Endothelial cell of umbilical vein (primary cell): ENCODE data around the gene DGCR8. TPM values are rescaled to one million over a fixed set of nuclear protein-coding genes. Genes with fewer than 3 reads are reported as not detected.

Experiments used
- BruUV-seq: library from RNA; stranded (reverse); fragments of 400-500 nt; replicated peaks from 2 replicates; lab custom pipeline; 2021; lab: Mats Ljungman, UMichigan
- CTCF ChIA-PET: fragments of 300-600, 350-600 bp; sonication (Branson Sonifier 250); formaldehyde crosslinking; loops from one replicate; lab custom pipeline; 2021; ENCODE audit warnings: antibody characterized with exemption, inconsistent platforms; lab: Charles Lee
- POLR2A ChIA-PET: fragments of 300-600, 350-600 bp; sonication (Branson Sonifier 250); formaldehyde crosslinking; loops from one replicate; lab custom pipeline; 2021; ENCODE audit warnings: antibody characterized with exemption, inconsistent platforms; lab: Charles Lee
- DNase-seq: peaks from one replicate; pipeline ENCODE4 v3.0.0-alpha.2; 2011; ENCODE audit warnings: low read depth, low spot score
- FAIRE-seq: peaks from 2 replicates; lab custom pipeline; 2011; peaks lifted over from hg19 to GRCh38; lab: Jason Lieb, UNC
- H2AFZ ChIP-seq: 2 replicates; pipeline ENCODE4 v1.6.0; 2012; ENCODE audit warnings: low read depth, low read length, control low read depth, inconsistent platforms
- H3K27ac ChIP-seq: 2 replicates; pipeline ENCODE4 v1.5.1; 2011; ENCODE audit warnings: low read depth, mild to moderate bottlenecking, control low read depth, low read length, moderate library complexity; ENCODE audit not compliant: insufficient read depth
- H3K27me3 ChIP-seq, 2 experiments: 2 replicates each; pipeline versions ENCODE4 v1.6.0 to v1.6.1; 2011; ENCODE audit warnings: low read length in 2 of 2, mixed read lengths in 1 of 2; ENCODE audit not compliant: control insufficient read depth in 2 of 2, insufficient read depth in 2 of 2
- H3K36me3 ChIP-seq, 2 experiments: 2 replicates in 1 of 2; 3 replicates in 1 of 2; pipeline ENCODE4 v1.5.1; 2011; ENCODE audit warnings: low read length in 2 of 2, mild to moderate bottlenecking in 1 of 2, moderate library complexity in 1 of 2; ENCODE audit not compliant: control insufficient read depth in 2 of 2, insufficient read depth in 2 of 2; ENCODE audit errors: extremely low read depth in 1 of 2
- H3K4me1 ChIP-seq: 3 replicates; pipeline ENCODE4 v1.5.1; 2011; ENCODE audit warnings: mild to moderate bottlenecking, low read length; ENCODE audit not compliant: control insufficient read depth, insufficient read depth; ENCODE audit errors: extremely low read depth
- H3K4me2 ChIP-seq: 2 replicates; pipeline ENCODE4 v1.6.1; 2011; ENCODE audit warnings: low read length, control low read depth, mixed read lengths; ENCODE audit not compliant: insufficient read depth
- H3K4me3 ChIP-seq, 3 experiments: fragments of 200-600 bp in 1 of 3; sonication (generic), shearing (Covaris generic) in 1 of 3; replicated peaks in 1 of 3; 2 replicates each; pipeline ENCODE4 v1.5.1; 2011 to 2016; ENCODE audit warnings: control low read depth in 3 of 3, low read length in 3 of 3, mild to moderate bottlenecking in 2 of 3, inconsistent platforms in 1 of 3, low read depth in 1 of 3, moderate library complexity in 1 of 3; ENCODE audit not compliant: insufficient read depth in 1 of 3
- H3K79me2 ChIP-seq: 2 replicates; pipeline ENCODE4 v1.6.0; 2012; ENCODE audit warnings: low read length, inconsistent platforms; ENCODE audit not compliant: control insufficient read depth, insufficient read depth
- H3K9ac ChIP-seq: replicated peaks from 2 replicates; pipeline ENCODE3; 2011; ENCODE audit warnings: low read length, control low read depth; ENCODE audit not compliant: insufficient read depth; ENCODE audit errors: extremely low read depth
- H3K9me1 ChIP-seq: replicated peaks from 3 replicates; pipeline ENCODE4 v1.6.0; 2011; ENCODE audit warnings: mild to moderate bottlenecking, low read length; ENCODE audit not compliant: control insufficient read depth, insufficient read depth; ENCODE audit errors: extremely low read depth
- H3K9me3 ChIP-seq: replicated peaks from 2 replicates; pipeline ENCODE4 v1.5.1; 2012; ENCODE audit warnings: low read length, inconsistent platforms; ENCODE audit not compliant: control insufficient read depth, insufficient read depth
- H4K20me1 ChIP-seq: replicated peaks from 2 replicates; pipeline ENCODE3; 2011; ENCODE audit warnings: mild to moderate bottlenecking, low read length; ENCODE audit not compliant: control insufficient read depth, insufficient read depth; ENCODE audit errors: extremely low read depth
- EZH2 ChIP-seq: IDR thresholded peaks from 2 replicates; pipeline ENCODE4 v1.6.1; 2012; ENCODE audit warnings: borderline replicate concordance, low read depth, mild to moderate bottlenecking, moderate library complexity, low read length, inconsistent platforms; ENCODE audit not compliant: severe bottlenecking
- FOS ChIP-seq: IDR thresholded peaks from 2 replicates; pipeline ENCODE4 v1.6.1; 2011; ENCODE audit warnings: mild to moderate bottlenecking, low read length, moderate library complexity, borderline replicate concordance; ENCODE audit not compliant: insufficient read depth
- GATA2 ChIP-seq: IDR thresholded peaks from 2 replicates; pipeline ENCODE4 v1.7.0; 2011; ENCODE audit warnings: low read depth, mild to moderate bottlenecking, moderate library complexity, mixed read lengths, low read length; ENCODE audit not compliant: insufficient read length, insufficient read depth
- JUN ChIP-seq: IDR thresholded peaks from 2 replicates; pipeline ENCODE4 v1.6.1; 2011; ENCODE audit warnings: borderline replicate concordance, low read depth; ENCODE audit not compliant: insufficient read length, insufficient read depth
- dilution Hi-C: fragments of 300-500 bp; cut with MboI; formaldehyde crosslinking; loops from one replicate; pipeline ENCODE4 v1.15.0; 2019; ENCODE audit warnings: low sequenced_read_pairs; ENCODE audit not compliant: extremely low pct_ligation_motif_present
- intact Hi-C: fragments of 100-400 bp; cut with micrococcal nuclease; formaldehyde crosslinking; loops from one replicate; pipeline ENCODE4 v1.10.0; 2022
- polyA plus RNA-seq, 4 experiments: library from polyadenylated mRNA; depleted of rRNA in 3 of 4; stranded (reverse) in 3 of 4; unstranded in 1 of 4; fragments of >200 nt; gene quantifications; 2 replicates each; pipeline versions ENCODE4 v1.2.1 to v1.2.3, GENCODE V29; 2011 to 2012; ENCODE audit warnings: missing spikeins in 1 of 4
- total RNA-seq: library from RNA; stranded (reverse); gene quantifications from 2 replicates; pipeline ENCODE4 v1.2.3, GENCODE V29; 2021
- TF ChIP-seq, protein P1 (sequence below), 2 donors: IDR thresholded peaks; 1 replicate in 1 of 2; 2 replicates in 1 of 2; pipeline ENCODE4 v1.5.1; 2011; ENCODE audit warnings: low read length in 2 of 2, mild to moderate bottlenecking in 2 of 2, moderate library complexity in 2 of 2, control low read depth in 1 of 2, inconsistent platforms in 1 of 2, low read depth in 1 of 2; ENCODE audit not compliant: insufficient read depth in 1 of 2; ENCODE audit errors: extremely low read depth in 1 of 2
- TF ChIP-seq, protein P2 (sequence below): IDR thresholded peaks from 2 replicates; pipeline ENCODE4 v1.6.1; 2011; ENCODE audit not compliant: insufficient read depth, insufficient read length

Gene DGCR8
- total and polyA plus RNA-seq, 2 donors (not counting 3 experiments of a cell fraction or from before 2014, with no cell fraction given), result 32.7 to 64.2 TPM

DNA sequence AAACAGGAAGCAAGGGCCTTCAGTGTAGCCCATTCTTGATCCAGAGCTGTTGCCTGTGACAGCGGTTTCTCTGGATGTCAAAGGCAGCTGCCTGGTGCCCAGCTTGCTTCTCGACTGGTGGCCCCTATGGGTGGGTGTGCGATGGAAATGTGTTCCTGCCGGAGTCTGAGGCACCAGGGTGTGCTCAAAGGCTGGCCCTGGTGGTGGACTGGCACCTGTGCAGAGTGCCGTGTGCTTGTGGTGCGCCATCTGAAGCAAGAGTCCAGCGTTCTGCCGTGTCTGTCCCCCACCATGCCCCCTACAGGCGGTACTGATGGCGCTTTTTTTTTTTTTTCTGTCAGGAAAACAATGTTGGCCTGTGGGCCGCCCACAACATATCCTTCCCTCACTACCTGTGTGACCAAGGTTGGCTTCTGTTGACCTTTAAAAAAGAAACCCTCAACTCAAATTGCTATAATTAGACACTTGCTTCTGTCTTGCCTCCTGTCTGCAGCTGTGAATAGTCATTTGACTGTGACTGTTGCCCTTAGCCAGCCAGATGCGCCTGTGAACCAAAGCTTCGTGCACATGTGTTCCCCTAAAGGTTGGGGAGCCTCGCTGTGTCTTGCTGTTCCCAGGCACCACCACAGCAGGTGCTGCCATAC is 31.1 kb downstream of the DGCR8 start:
- H3K9me1 ChIP-seq, result no peaks in the 10 kb centered on the region
- peaks cover 13 to 61% of the 10 kb centered on the region in 2 experiments for H3K36me3 ChIP-seq
- no peak overlapping the region for H3K9ac ChIP-seq
- H3K9me3 ChIP-seq, result no peaks in the 10 kb centered on the region
- ChIA-PET POLR2A (interaction anchor here (0.6 kb wide), 1 partner anchor 9 kb away, joined by 3 read pairs; no protein-coding TSS in a partner anchor), CTCF (interaction anchor here (1.5 kb wide), 1 partner anchor 89 kb away, joined by 3 read pairs; no protein-coding TSS in a partner anchor)
- BruUV-seq, result no TSS peak
- H3K4me2 ChIP-seq, result no peak overlapping the region
- DNase-seq (peak; percentile 23), FAIRE-seq (peak; percentile 37)
- dilution Hi-C loops, result no loop called here
- H3K27me3 ChIP-seq, result no peaks in the 10 kb centered on the region
- H3K27ac ChIP-seq, result no peak overlapping the region
- intact Hi-C loops, result no loop called here
- H2AFZ ChIP-seq, result no peak overlapping the region
- H3K4me1 ChIP-seq, result peaks cover 5% of the 10 kb centered on the region
- H3K4me3 ChIP-seq, result no peak overlapping the region
- TF ChIP-seq, protein P1, sequence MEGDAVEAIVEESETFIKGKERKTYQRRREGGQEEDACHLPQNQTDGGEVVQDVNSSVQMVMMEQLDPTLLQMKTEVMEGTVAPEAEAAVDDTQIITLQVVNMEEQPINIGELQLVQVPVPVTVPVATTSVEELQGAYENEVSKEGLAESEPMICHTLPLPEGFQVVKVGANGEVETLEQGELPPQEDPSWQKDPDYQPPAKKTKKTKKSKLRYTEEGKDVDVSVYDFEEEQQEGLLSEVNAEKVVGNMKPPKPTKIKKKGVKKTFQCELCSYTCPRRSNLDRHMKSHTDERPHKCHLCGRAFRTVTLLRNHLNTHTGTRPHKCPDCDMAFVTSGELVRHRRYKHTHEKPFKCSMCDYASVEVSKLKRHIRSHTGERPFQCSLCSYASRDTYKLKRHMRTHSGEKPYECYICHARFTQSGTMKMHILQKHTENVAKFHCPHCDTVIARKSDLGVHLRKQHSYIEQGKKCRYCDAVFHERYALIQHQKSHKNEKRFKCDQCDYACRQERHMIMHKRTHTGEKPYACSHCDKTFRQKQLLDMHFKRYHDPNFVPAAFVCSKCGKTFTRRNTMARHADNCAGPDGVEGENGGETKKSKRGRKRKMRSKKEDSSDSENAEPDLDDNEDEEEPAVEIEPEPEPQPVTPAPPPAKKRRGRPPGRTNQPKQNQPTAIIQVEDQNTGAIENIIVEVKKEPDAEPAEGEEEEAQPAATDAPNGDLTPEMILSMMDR (IDR thresholded peaks at IDR 0.05; ENCODE audit: extremely low read depth in 1 of 2, insufficient read depth in 1 of 2, low read depth in 1 of 2, low read length in 2 of 2), result peak; percentile 56 to 61
- no peak for TF ChIP-seq GATA2
- no peak for TF ChIP-seq FOS
- TF ChIP-seq, protein P2, sequence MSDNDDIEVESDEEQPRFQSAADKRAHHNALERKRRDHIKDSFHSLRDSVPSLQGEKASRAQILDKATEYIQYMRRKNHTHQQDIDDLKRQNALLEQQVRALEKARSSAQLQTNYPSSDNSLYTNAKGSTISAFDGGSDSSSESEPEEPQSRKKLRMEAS, result no peak
- no peak for TF ChIP-seq EZH2
- TF ChIP-seq JUN, result no peak
- H4K20me1 ChIP-seq, result no peaks in the 10 kb centered on the region
- peaks cover 16% of the 10 kb centered on the region for H3K79me2 ChIP-seq
